Stomach smooth muscle (tissue), 2 donors: ENCODE data around the gene ATAD3B.
"Not testable (repeated sequence)": the region's sequence is repeated elsewhere in the genome, so short reads cannot be mapped to it uniquely, and the experiment has no call there.

Experiments
- H3K27ac ChIP-seq: one replicate; pipeline ENCODE4 v1.7.0; 2013; ENCODE audit warnings: mild to moderate bottlenecking, low read length, inconsistent platforms
- H3K27me3 ChIP-seq, 2 donors: one replicate each; pipeline ENCODE4 v1.7.0; 2013; ENCODE audit warnings: low read length in 2 of 2; ENCODE audit not compliant: insufficient read depth in 2 of 2, control insufficient read depth in 1 of 2
- H3K36me3 ChIP-seq, 2 donors: one replicate each; pipeline ENCODE4 v1.7.0; 2013; ENCODE audit warnings: low read length in 2 of 2; ENCODE audit not compliant: control insufficient read depth in 2 of 2, insufficient read depth in 2 of 2
- H3K4me1 ChIP-seq: one replicate; pipeline ENCODE4 v1.7.0; 2013; ENCODE audit warnings: low read length; ENCODE audit not compliant: control insufficient read depth, insufficient read depth
- H3K4me3 ChIP-seq, 2 donors: one replicate each; pipeline ENCODE4 v1.7.0; 2013; ENCODE audit warnings: low read length in 2 of 2
- H3K9ac ChIP-seq, 2 donors: one replicate each; pipeline ENCODE4 v1.7.0; 2013; ENCODE audit warnings: low read length in 2 of 2, mild to moderate bottlenecking in 1 of 2
- H3K9me3 ChIP-seq, 2 donors: one replicate each; pipeline ENCODE4 v1.7.0; 2013; ENCODE audit warnings: low read length in 2 of 2; ENCODE audit not compliant: control insufficient read depth in 2 of 2
- donor health status: healthy.
- donor health status: Pancreatic carcinoma.

The ATAD3B gene

GRCh38 chr1:1454286-1455056 is 17.1 kb upstream of the ATAD3B start:
- H3K9me3 ChIP-seq, H3K27me3 ChIP-seq, H3K4me1 ChIP-seq, H3K27ac ChIP-seq, H3K4me3 ChIP-seq, H3K9ac ChIP-seq, H3K36me3 ChIP-seq: not testable (repeated sequence)

- Histone ChIP-seq H3K36me3 (no peaks in the 10 kb centered on the region), H3K9ac (no peak overlapping the region), H3K9me3 (no peaks in the 10 kb centered on the region), H3K27ac (no peak overlapping the region), H3K4me1 (no peaks in the 10 kb centered on the region), H3K4me3 (no peak overlapping the region), H3K27me3 (no peaks in the 10 kb centered on the region)
These were observed 16.1 kb upstream of the ATAD3B start for GRCh38 chr1:1455366-1455884.

- H3K36me3 ChIP-seq, H3K4me1 ChIP-seq, H3K27ac ChIP-seq, H3K27me3 ChIP-seq, H3K9ac ChIP-seq, H3K9me3 ChIP-seq, H3K4me3 ChIP-seq: not testable (repeated sequence)
These were observed 15.6 kb upstream of the ATAD3B start for GRCh38 chr1:1455934-1456333.

- H3K27me3 ChIP-seq, H3K4me3 ChIP-seq, H3K36me3 ChIP-seq, H3K27ac ChIP-seq, H3K9me3 ChIP-seq, H3K9ac ChIP-seq, H3K4me1 ChIP-seq: not testable (repeated sequence)
These were observed 14.8 kb upstream of the ATAD3B start for GRCh38 chr1:1456683-1457255.

- H3K27me3 ChIP-seq, H3K9ac ChIP-seq, H3K4me1 ChIP-seq, H3K27ac ChIP-seq, H3K36me3 ChIP-seq, H3K4me3 ChIP-seq, H3K9me3 ChIP-seq: not testable (repeated sequence)
These were observed 12.4 kb upstream of the ATAD3B start for GRCh38 chr1:1459156-1459555.

GRCh38 chr1:1459711-1460110 is 11.9 kb upstream of the ATAD3B start:
- not testable (repeated sequence) for H3K27me3 ChIP-seq, H3K4me1 ChIP-seq, H3K9me3 ChIP-seq, H3K36me3 ChIP-seq, H3K9ac ChIP-seq, H3K4me3 ChIP-seq, H3K27ac ChIP-seq

GRCh38 chr1:1460540-1461130 is 10.9 kb upstream of the ATAD3B start:
- H3K36me3 ChIP-seq, result no peaks in the 10 kb centered on the region
- H3K9me3 ChIP-seq, result no peaks in the 10 kb centered on the region
- H3K4me1 ChIP-seq, result no peaks in the 10 kb centered on the region
- no peak overlapping the region for H3K4me3 ChIP-seq
- H3K9ac ChIP-seq, result no peak overlapping the region
- no peak overlapping the region for H3K27ac ChIP-seq
- peaks cover 0 to 2% of the 10 kb centered on the region in 2 donors for H3K27me3 ChIP-seq

- Histone ChIP-seq H3K9ac (no peak overlapping the region), H3K27ac (no peak overlapping the region), H3K4me1 (no peaks in the 10 kb centered on the region), H3K36me3 (no peaks in the 10 kb centered on the region), H3K27me3 (peaks cover 0 to 2% of the 10 kb centered on the region in 2 donors), H3K9me3 (no peaks in the 10 kb centered on the region), H3K4me3 (no peak overlapping the region)
These were observed 9.7 kb upstream of the ATAD3B start for GRCh38 chr1:1461721-1462317.

- H3K9ac ChIP-seq, result no peak overlapping the region
These were observed 9.1 kb upstream of the ATAD3B start for GRCh38 chr1:1462318-1462966.

GRCh38 chr1:1463312-1463711 is 8.3 kb upstream of the ATAD3B start:
- no peaks in the 10 kb centered on the region for H3K4me1 ChIP-seq
- no peaks in the 10 kb centered on the region for H3K9me3 ChIP-seq
- peaks cover 0 to 2% of the 10 kb centered on the region in 2 donors for H3K27me3 ChIP-seq
- no peak overlapping the region for H3K9ac ChIP-seq
- no peak overlapping the region for H3K4me3 ChIP-seq
- no peak overlapping the region for H3K27ac ChIP-seq
- H3K36me3 ChIP-seq, result no peaks in the 10 kb centered on the region

More at GRCh38 chr1:1462318-1462966, 9.1 kb upstream of the ATAD3B start:
- Histone ChIP-seq H3K4me3 (no peak overlapping the region), H3K27ac (no peak overlapping the region), H3K36me3 (no peaks in the 10 kb centered on the region), H3K9me3 (no peaks in the 10 kb centered on the region), H3K4me1 (no peaks in the 10 kb centered on the region), H3K27me3 (peaks cover 0 to 2% of the 10 kb centered on the region in 2 donors)
